ENCODE measurements around the gene HPN.

The HPN gene

GRCh38 chr19:35000338-35000646, 41.2 kb upstream of the HPN start:
- no peak for TF ChIP-seq CTCF (IDR thresholded peaks at IDR 0.05)

- no peak for TF ChIP-seq CTCF (IDR thresholded peaks at IDR 0.05)
These were observed 40.6 kb upstream of the HPN start for GRCh38 chr19:35000647-35001501.

- no peak for TF ChIP-seq CTCF (IDR thresholded peaks at IDR 0.05)
These were observed 39.4 kb upstream of the HPN start for GRCh38 chr19:35002037-35002535.

DNA sequence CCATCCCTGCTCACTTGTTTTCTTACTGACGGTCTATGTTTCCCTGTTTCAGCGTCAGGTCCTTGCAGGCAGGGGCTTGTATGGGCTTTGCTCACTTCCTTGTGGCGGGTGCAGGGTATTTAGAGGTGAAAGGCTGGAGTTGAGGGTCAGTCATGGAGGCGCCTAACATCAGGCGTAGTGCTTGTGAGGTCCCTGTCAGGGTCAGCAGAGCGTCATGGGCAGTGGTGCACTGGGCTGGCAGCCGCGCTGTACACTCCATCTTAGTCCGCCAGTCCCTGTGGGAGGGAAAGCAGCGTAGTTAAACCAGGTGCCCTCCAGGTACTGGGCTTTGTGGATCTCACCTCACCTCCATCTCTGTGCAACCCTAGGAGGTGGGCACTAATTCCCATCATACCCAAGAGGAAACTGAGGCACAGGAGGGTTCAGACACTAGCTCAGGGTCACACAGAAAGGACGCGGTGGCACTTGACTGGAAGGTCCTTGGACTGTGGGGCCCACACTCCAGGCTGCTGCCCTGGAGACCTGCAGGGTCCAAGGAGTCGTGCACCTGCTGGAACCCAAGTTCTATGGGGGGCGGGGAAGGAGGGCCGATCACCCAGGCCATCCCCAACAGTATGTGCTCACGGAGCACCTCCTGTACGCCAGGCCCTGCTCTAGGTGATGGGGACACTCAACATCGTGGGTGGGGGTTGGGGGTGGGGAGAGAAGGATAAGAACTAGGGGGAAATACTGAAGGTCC, 36.8 kb upstream of the HPN start:
- no peak for TF ChIP-seq CTCF (IDR thresholded peaks at IDR 0.05)

- no peak for TF ChIP-seq CTCF (IDR thresholded peaks at IDR 0.05)
These were observed 36.1 kb upstream of the HPN start for GRCh38 chr19:35005256-35005977.

- TF ChIP-seq CTCF (IDR thresholded peaks at IDR 0.05) = no peak
These were observed 35.1 kb upstream of the HPN start for GRCh38 chr19:35006342-35006998.

GRCh38 chr19:35006999-35007365, 34.5 kb upstream of the HPN start:
- TF ChIP-seq CTCF (IDR thresholded peaks at IDR 0.05) = no peak

Data from LNCAP (cell line).